HG03571 (cell line): Measurements from ENCODE around the gene KRTAP9-1.
"Not testable (repeated sequence)": the region's sequence is repeated elsewhere in the genome, so short reads cannot be mapped to it uniquely, and the experiment has no call there.

Experiments used
- ATAC-seq: cut with Tn5 transposase; IDR thresholded peaks from one replicate; pipeline ENCODE4 v1.9.1; 2021; ENCODE audit not compliant: unreplicated experiment

The KRTAP9-1 gene

GRCh38 chr17:41178843-41179616 is 10.7 kb upstream of the KRTAP9-1 start:
- no peak for ATAC-seq

- ATAC-seq: no peak
Measured at GRCh38 chr17:41184480-41184961, 5.2 kb upstream of the KRTAP9-1 start, which contains the start of gene KRTAP4-1. KRTAP4-1 (minus strand) TSS chr17:41184911; CDS start chr17:41184854, 57 bp downstream.

GRCh38 chr17:41185001-41185400 is 4.7 kb upstream of the KRTAP9-1 start:
- no peak for ATAC-seq

- no peak for ATAC-seq
Measured at GRCh38 chr17:41186872-41187271, 2.8 kb upstream of the KRTAP9-1 start.

- ATAC-seq: no peak
Measured at GRCh38 chr17:41190328-41190727, 641 bp downstream of the KRTAP9-1 start.

- no peak for ATAC-seq
Measured at GRCh38 chr17:41196068-41196467, 6.4 kb downstream of the KRTAP9-1 start.

GRCh38 chr17:41199421-41200078 is 9.9 kb downstream of the KRTAP9-1 start:
- no peak for ATAC-seq

- no peak for ATAC-seq
Measured at GRCh38 chr17:41211845-41212466, 22.3 kb downstream of the KRTAP9-1 start.

GRCh38 chr17:41212524-41213169 is 23.0 kb downstream of the KRTAP9-1 start:
- ATAC-seq: no peak

- no peak for ATAC-seq
Measured at GRCh38 chr17:41215681-41216080, 26.0 kb downstream of the KRTAP9-1 start.

- no peak for ATAC-seq
Measured at GRCh38 chr17:41223821-41224220, 34.1 kb downstream of the KRTAP9-1 start.

GRCh38 chr17:41226051-41226450 is 36.4 kb downstream of the KRTAP9-1 start:
- no peak for ATAC-seq

- not testable (repeated sequence) for ATAC-seq
Measured at GRCh38 chr17:41226598-41227095, 37.0 kb downstream of the KRTAP9-1 start, which contains the start of gene KRTAP9-2. KRTAP9-2 (plus strand) TSS chr17:41226648; CDS start chr17:41226655, 7 bp downstream.

GRCh38 chr17:41230094-41230493 is 40.4 kb downstream of the KRTAP9-1 start:
- no peak for ATAC-seq

- no peak for ATAC-seq
Measured at GRCh38 chr17:41231731-41232130, 42.0 kb downstream of the KRTAP9-1 start.

- ATAC-seq: not testable (repeated sequence)
Measured at GRCh38 chr17:41232399-41233105, 42.9 kb downstream of the KRTAP9-1 start, which contains the start of gene KRTAP9-3. KRTAP9-3 (plus strand) TSS chr17:41232449; CDS start chr17:41232502, 53 bp downstream.

- ATAC-seq: not testable (repeated sequence)
Measured at GRCh38 chr17:41237116-41237515, 47.4 kb downstream of the KRTAP9-1 start.

GRCh38 chr17:41237949-41238437 is 48.3 kb downstream of the KRTAP9-1 start, which contains the start of gene KRTAP9-8:
KRTAP9-8 (plus strand) TSS chr17:41237999; CDS start chr17:41238052, 53 bp downstream.
- not testable (repeated sequence) for ATAC-seq
